ENCODE data around the gene ETAA1.
A peak's percentile ranks its signal among the peaks of the same experiment; 100 is the strongest.

ETAA1 gene

DNA sequence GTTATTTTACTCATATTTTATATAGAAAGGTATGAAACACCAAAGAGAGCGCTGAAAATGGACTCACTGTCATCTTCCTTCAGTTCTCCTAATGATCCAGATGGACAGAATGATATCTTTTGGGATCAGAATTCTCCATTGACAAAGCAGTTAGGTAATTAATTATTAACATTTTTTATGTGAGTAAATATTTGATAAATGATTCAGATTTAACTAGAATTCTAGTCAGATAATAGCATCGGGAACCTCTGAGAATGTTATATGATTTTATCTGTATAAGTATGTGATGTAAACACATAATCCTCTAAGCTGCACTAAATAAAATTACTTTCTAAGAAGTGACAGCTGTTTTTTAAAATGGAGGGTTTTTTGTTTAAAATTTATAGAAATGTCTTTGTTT lies 2.0 kb downstream of the ETAA1 start:
- no peaks in the 10 kb centered on the region for H3F3A ChIP-seq (ENCODE audit: insufficient read depth, low read length)
- H3K9me3 ChIP-seq (ENCODE audit: low read length), result no peaks in the 10 kb centered on the region
- no peak for TF ChIP-seq EZH2 (IDR thresholded peaks at IDR 0.05; ENCODE audit: borderline replicate concordance, low read length)
- TF ChIP-seq, protein P1, sequence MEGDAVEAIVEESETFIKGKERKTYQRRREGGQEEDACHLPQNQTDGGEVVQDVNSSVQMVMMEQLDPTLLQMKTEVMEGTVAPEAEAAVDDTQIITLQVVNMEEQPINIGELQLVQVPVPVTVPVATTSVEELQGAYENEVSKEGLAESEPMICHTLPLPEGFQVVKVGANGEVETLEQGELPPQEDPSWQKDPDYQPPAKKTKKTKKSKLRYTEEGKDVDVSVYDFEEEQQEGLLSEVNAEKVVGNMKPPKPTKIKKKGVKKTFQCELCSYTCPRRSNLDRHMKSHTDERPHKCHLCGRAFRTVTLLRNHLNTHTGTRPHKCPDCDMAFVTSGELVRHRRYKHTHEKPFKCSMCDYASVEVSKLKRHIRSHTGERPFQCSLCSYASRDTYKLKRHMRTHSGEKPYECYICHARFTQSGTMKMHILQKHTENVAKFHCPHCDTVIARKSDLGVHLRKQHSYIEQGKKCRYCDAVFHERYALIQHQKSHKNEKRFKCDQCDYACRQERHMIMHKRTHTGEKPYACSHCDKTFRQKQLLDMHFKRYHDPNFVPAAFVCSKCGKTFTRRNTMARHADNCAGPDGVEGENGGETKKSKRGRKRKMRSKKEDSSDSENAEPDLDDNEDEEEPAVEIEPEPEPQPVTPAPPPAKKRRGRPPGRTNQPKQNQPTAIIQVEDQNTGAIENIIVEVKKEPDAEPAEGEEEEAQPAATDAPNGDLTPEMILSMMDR (IDR thresholded peaks at IDR 0.05; ENCODE audit: low read length), result no peak
- no peaks in the 10 kb centered on the region for H3K9me2 ChIP-seq (ENCODE audit: low read depth, low read length)
- H4K20me1 ChIP-seq (ENCODE audit: insufficient read depth, low read length), result no peaks in the 10 kb centered on the region
- H3K4me1 ChIP-seq (ENCODE audit: insufficient read depth, low read length, severe bottlenecking), result peaks cover 20% of the 10 kb centered on the region
- H3K27ac ChIP-seq (ENCODE audit: low read depth, low read length, poor library complexity, severe bottlenecking), result no peak overlapping the region
- no peak overlapping the region for H3K4me3 ChIP-seq (ENCODE audit: low read depth, low read length, poor library complexity, severe bottlenecking)
- H2AFZ ChIP-seq (ENCODE audit: low read length), result no peak overlapping the region
- H3K79me2 ChIP-seq (ENCODE audit: insufficient read depth, low read length), result peaks cover 9% of the 10 kb centered on the region
- 0 out of 2 replicates have a peak overlapping the region, but pooled peaks have one; percentile 75 for H3K4me2 ChIP-seq (ENCODE audit: low read length)
- no peaks in the 10 kb centered on the region for H3K27me3 ChIP-seq (ENCODE audit: insufficient read depth, low read length)
- H3K36me3 ChIP-seq (ENCODE audit: insufficient read depth, low read length), result peaks cover 43% of the 10 kb centered on the region
- H3K9ac ChIP-seq (ENCODE audit: low read length), result no peak overlapping the region

DNA sequence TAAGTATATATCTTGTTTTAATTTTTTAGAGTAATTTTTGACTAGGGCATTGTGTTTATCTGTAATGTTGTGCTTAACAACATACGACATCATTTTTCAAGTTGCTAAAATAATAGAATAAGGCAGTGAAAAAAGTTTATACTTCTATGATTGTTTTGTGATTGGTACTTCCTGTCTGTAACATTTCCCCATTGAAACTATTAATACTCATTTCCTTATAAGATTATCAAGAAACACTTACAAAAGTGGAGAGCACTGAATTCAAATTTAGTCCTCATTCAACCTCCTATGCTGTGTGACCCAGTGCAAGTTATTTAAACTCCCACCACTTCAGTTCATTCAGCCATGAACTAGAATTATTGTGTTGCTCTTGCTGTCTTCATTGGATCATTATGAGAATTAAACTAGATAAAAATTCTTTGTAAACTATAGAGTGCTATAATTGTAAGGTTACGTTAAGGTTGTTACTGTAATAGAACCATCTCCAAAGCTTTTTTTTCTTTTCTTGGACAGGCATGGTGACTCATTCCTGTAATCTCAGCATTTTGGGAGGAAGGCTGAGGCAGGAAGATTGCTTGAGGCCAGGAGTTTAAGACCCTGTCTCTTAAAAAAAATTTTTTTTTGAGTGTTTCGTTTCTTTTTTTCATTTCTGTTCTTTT lies 2.8 kb downstream of the ETAA1 start:
- no peak overlapping the region for H3K9ac ChIP-seq (ENCODE audit: low read length)
- peaks cover 9% of the 10 kb centered on the region for H3K79me2 ChIP-seq (ENCODE audit: insufficient read depth, low read length)
- no peak overlapping the region for H3K27ac ChIP-seq (ENCODE audit: low read depth, low read length, poor library complexity, severe bottlenecking)
- no peak overlapping the region for H3K4me2 ChIP-seq (ENCODE audit: low read length)
- H3K36me3 ChIP-seq (ENCODE audit: insufficient read depth, low read length), result peaks cover 51% of the 10 kb centered on the region
- no peak overlapping the region for H3K4me3 ChIP-seq (ENCODE audit: low read depth, low read length, poor library complexity, severe bottlenecking)
- H3K4me1 ChIP-seq (ENCODE audit: insufficient read depth, low read length, severe bottlenecking), result peaks cover 20% of the 10 kb centered on the region
- H4K20me1 ChIP-seq (ENCODE audit: insufficient read depth, low read length), result no peaks in the 10 kb centered on the region
- TF ChIP-seq, protein P1 (IDR thresholded peaks at IDR 0.05; ENCODE audit: low read length), result no peak
- no peak for TF ChIP-seq EZH2 (IDR thresholded peaks at IDR 0.05; ENCODE audit: borderline replicate concordance, low read length)
- no peaks in the 10 kb centered on the region for H3K27me3 ChIP-seq (ENCODE audit: insufficient read depth, low read length)
- H2AFZ ChIP-seq (ENCODE audit: low read length), result no peak overlapping the region
- no peaks in the 10 kb centered on the region for H3F3A ChIP-seq (ENCODE audit: insufficient read depth, low read length)
- H3K9me3 ChIP-seq (ENCODE audit: low read length), result no peaks in the 10 kb centered on the region
- no peaks in the 10 kb centered on the region for H3K9me2 ChIP-seq (ENCODE audit: low read depth, low read length)

DNA sequence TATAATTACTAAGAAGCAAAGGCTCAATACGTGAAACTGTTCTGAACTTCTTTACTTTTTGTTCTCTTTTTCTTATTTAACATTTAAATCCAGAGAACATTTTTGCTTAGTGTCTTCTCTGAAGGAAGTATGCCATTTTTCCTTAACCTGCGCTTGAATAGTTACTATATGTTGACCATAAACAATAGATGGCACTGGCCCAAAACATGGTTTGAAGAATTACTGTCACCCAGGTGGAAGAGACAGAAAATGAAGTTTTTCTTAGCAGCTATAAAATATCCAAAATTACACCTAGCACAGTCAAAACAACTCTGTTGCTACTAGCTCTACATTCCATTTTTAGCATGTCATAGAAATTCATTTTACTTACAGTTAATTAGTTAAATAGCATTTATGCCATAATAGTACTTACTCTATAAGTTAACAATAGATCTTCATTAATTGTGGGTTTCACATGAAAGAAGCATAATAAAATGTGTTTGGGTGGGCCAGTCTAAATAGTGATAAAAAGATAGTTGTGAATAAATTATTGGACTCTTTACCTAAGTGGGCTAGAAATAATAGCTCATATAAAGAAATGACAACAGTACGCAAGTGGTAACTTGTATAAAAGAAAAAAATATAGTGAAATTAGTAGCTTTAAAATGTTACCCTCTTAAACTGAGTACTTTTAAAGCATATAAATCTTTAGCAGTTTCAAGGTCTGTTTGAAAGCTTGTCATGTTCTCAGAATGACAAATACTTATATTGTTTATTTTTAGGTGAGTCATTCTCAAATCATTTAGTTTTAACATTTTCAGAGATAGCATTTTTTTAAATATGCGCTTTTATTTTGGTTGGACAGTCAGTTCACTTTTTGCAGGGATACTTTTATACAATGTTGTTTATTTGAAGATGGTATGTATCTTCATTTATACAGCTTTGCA lies 3.7 kb downstream of the ETAA1 start:
- no peaks in the 10 kb centered on the region for H3K9me3 ChIP-seq (ENCODE audit: low read length)
- no peak overlapping the region for H3K27ac ChIP-seq (ENCODE audit: low read depth, low read length, poor library complexity, severe bottlenecking)
- H3K4me1 ChIP-seq (ENCODE audit: insufficient read depth, low read length, severe bottlenecking), result peaks cover 20% of the 10 kb centered on the region
- no peak for TF ChIP-seq EZH2 (IDR thresholded peaks at IDR 0.05; ENCODE audit: borderline replicate concordance, low read length)
- TF ChIP-seq, protein P1 (IDR thresholded peaks at IDR 0.05; ENCODE audit: low read length), result no peak
- no peak overlapping the region for H3K4me3 ChIP-seq (ENCODE audit: low read depth, low read length, poor library complexity, severe bottlenecking)
- no peaks in the 10 kb centered on the region for H4K20me1 ChIP-seq (ENCODE audit: insufficient read depth, low read length)
- no peaks in the 10 kb centered on the region for H3K27me3 ChIP-seq (ENCODE audit: insufficient read depth, low read length)
- H3F3A ChIP-seq (ENCODE audit: insufficient read depth, low read length), result no peaks in the 10 kb centered on the region
- no peak overlapping the region for H2AFZ ChIP-seq (ENCODE audit: low read length)
- H3K79me2 ChIP-seq (ENCODE audit: insufficient read depth, low read length), result peaks cover 9% of the 10 kb centered on the region
- H3K4me2 ChIP-seq (ENCODE audit: low read length), result no peak overlapping the region
- no peaks in the 10 kb centered on the region for H3K9me2 ChIP-seq (ENCODE audit: low read depth, low read length)
- H3K36me3 ChIP-seq (ENCODE audit: insufficient read depth, low read length), result peaks cover 58% of the 10 kb centered on the region
- H3K9ac ChIP-seq (ENCODE audit: low read length), result no peak overlapping the region

All from OCI-LY1 (cell line).